CD4-positive, alpha-beta T cell (primary cell): Measurements from ENCODE around the gene POU2F3. TPM values are rescaled to one million over a fixed set of nuclear protein-coding genes. Genes with fewer than 3 reads are reported as not detected.

Experiments used
- ATAC-seq: fragments of 200-7000 bp; cut with Tn5 transposase; one replicate; pipeline ENCODE4 v1.10.0; 2022; ENCODE audit warnings: mild to moderate bottlenecking; ENCODE audit not compliant: poor library complexity
- CTCF ChIA-PET: fragments of 350-600 bp; sonication (Branson Sonifier 250); formaldehyde crosslinking; loops from one replicate; lab custom pipeline; 2021; ENCODE audit warnings: antibody characterized with exemption, inconsistent platforms; lab: Charles Lee
- POLR2A ChIA-PET: fragments of 350-600 bp; sonication (Branson Sonifier 250); formaldehyde crosslinking; loops from one replicate; lab custom pipeline; 2021; ENCODE audit warnings: antibody characterized with exemption, inconsistent platforms; lab: Charles Lee
- DNase-seq, 14 experiments: peaks; one replicate each; pipeline ENCODE4 v3.0.0-alpha.2; 2013 to 2020; ENCODE audit warnings: mixed read lengths in 2 of 14
- H3K27ac ChIP-seq, 2 donors: one replicate each; pipeline versions ENCODE4 v1.5.1 to v1.7.0; 2013; ENCODE audit warnings: low read length in 2 of 2, low read depth in 1 of 2, mild to moderate bottlenecking in 1 of 2
- H3K27me3 ChIP-seq, 2 experiments: 1 replicate in 1 of 2; 2 replicates in 1 of 2; pipeline versions ENCODE4 v1.6.1 to v1.7.0; 2013; ENCODE audit warnings: low read length in 2 of 2, control low read depth in 1 of 2, mild to moderate bottlenecking in 1 of 2, moderate library complexity in 1 of 2; ENCODE audit not compliant: insufficient read depth in 2 of 2, control insufficient read depth in 1 of 2
- H3K36me3 ChIP-seq: one replicate; pipeline ENCODE4 v1.6.1; 2013; ENCODE audit warnings: low read length, control low read depth; ENCODE audit not compliant: insufficient read depth
- H3K4me1 ChIP-seq: one replicate; pipeline ENCODE4 v1.6.1; 2013; ENCODE audit warnings: low read length, control low read depth; ENCODE audit not compliant: insufficient read depth
- H3K4me3 ChIP-seq: one replicate; pipeline ENCODE4 v1.5.1; 2013; ENCODE audit warnings: mild to moderate bottlenecking, low read length, moderate library complexity
- H3K9me3 ChIP-seq, 2 experiments: 1 replicate in 1 of 2; 2 replicates in 1 of 2; pipeline versions ENCODE4 v1.6.1 to v1.7.0; 2013; ENCODE audit warnings: low read length in 2 of 2, mild to moderate bottlenecking in 2 of 2, control low read depth in 1 of 2, moderate library complexity in 1 of 2; ENCODE audit not compliant: control insufficient read depth in 1 of 2, insufficient read depth in 1 of 2
- H3K27ac Mint-ChIP-seq: one replicate; pipeline ENCODE4 v1.8.0; 2020; ENCODE audit warnings: mixed read lengths
- H3K27me3 Mint-ChIP-seq: one replicate; pipeline ENCODE4 v1.8.0; 2021; ENCODE audit warnings: mixed read lengths
- H3K36me3 Mint-ChIP-seq: one replicate; pipeline ENCODE4 v1.8.0; 2021; ENCODE audit warnings: low read depth, mixed read lengths
- H3K4me1 Mint-ChIP-seq: one replicate; pipeline ENCODE4 v1.8.0; 2021; ENCODE audit warnings: low read depth, mixed read lengths
- H3K4me3 Mint-ChIP-seq: one replicate; pipeline ENCODE4 v1.8.0; 2020; ENCODE audit warnings: mild to moderate bottlenecking, mixed read lengths
- H3K9me3 Mint-ChIP-seq: one replicate; pipeline ENCODE4 v1.8.0; 2020; ENCODE audit warnings: mixed read lengths
- intact Hi-C, 2 experiments: fragments of 100-400 bp; cut with DNase I in 1 of 2; cut with micrococcal nuclease in 1 of 2; formaldehyde crosslinking; loops; one replicate each; pipeline versions ENCODE4 v1.15.1 to v1.9.0; 2023 to 2025; cut with DNase I, micrococcal nuclease
- total RNA-seq, 174 experiments: library from RNA in 2 of 174; stranded (reverse) in 2 of 174; gene quantifications; one replicate each; pipeline ENCODE4 v1.2.3 and lab custom pipeline; 2021 to 2026
- TF ChIP-seq, protein P1 (sequence below): fragments of 200-600 bp; IDR thresholded peaks from one replicate; pipeline ENCODE4 v1.8.0; 2022; ENCODE audit warnings: antibody characterized with exemption, mild to moderate bottlenecking

The POU2F3 gene
- total RNA-seq, 2 experiments from 2014 or later: not detected

DNA sequence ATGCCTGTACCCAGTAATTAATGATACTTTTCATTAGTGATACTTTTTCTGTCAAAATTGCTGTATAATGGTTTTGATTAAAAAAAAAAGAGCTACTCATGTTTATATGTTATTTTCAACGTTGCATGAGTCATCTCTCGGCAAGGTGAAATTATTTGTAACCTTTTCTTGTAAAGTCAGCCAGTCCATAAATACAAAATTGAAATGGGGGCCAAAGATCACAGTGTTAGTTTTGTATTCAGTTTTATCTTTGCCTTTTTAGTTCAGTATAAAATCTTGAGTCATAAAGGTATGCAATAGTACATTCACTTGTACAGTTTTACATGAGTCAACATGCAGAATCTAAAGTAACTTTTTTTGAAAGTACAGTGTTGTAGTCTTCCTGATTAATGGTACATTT lies 100.6 kb downstream of the POU2F3 start:
- no peak overlapping the region for H3K27ac Mint-ChIP-seq
- H3K36me3 ChIP-seq: no peaks in the 10 kb centered on the region
- no peak overlapping the region for H3K27ac ChIP-seq
- no peaks in the 10 kb centered on the region for H3K9me3 Mint-ChIP-seq
- no peak overlapping the region for H3K4me3 Mint-ChIP-seq
- intact Hi-C loops: no loop called here
- TF ChIP-seq, protein P1, sequence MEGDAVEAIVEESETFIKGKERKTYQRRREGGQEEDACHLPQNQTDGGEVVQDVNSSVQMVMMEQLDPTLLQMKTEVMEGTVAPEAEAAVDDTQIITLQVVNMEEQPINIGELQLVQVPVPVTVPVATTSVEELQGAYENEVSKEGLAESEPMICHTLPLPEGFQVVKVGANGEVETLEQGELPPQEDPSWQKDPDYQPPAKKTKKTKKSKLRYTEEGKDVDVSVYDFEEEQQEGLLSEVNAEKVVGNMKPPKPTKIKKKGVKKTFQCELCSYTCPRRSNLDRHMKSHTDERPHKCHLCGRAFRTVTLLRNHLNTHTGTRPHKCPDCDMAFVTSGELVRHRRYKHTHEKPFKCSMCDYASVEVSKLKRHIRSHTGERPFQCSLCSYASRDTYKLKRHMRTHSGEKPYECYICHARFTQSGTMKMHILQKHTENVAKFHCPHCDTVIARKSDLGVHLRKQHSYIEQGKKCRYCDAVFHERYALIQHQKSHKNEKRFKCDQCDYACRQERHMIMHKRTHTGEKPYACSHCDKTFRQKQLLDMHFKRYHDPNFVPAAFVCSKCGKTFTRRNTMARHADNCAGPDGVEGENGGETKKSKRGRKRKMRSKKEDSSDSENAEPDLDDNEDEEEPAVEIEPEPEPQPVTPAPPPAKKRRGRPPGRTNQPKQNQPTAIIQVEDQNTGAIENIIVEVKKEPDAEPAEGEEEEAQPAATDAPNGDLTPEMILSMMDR: no peak
- peaks cover 41% of the 10 kb centered on the region for H3K4me1 Mint-ChIP-seq
- ATAC-seq: no peak
- no peak for DNase-seq
- ChIA-PET CTCF (no interaction called here), POLR2A (no interaction called here)
- H3K4me1 ChIP-seq: peaks cover 39% of the 10 kb centered on the region
- H3K27me3 Mint-ChIP-seq: peaks cover 71% of the 10 kb centered on the region
- H3K9me3 ChIP-seq: peaks cover 4 to 9% of the 10 kb centered on the region in 2 experiments
- peaks cover 35 to 70% of the 10 kb centered on the region in 2 experiments for H3K27me3 ChIP-seq
- peaks cover 3% of the 10 kb centered on the region for H3K36me3 Mint-ChIP-seq
- H3K4me3 ChIP-seq: no peak overlapping the region

DNA sequence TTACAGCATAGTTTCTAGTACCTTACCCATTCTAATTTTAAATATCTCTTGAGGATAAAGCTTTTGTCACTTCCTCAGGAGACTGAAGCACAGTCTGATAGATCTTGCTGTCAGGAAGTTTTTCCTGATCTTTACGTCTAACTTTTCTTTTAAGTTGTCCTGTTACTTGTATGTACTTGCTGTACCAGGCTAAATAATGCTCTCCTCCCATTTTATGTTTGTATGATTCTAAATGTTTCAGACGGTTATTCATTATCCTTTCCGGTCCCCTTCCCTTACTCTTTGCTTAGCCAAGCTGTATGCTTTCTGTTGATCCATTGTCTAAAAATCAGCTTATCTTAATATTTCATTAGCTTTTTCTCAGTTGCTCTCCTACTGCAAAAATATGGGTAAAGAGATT lies 102.3 kb downstream of the POU2F3 start:
- peaks cover 41% of the 10 kb centered on the region for H3K4me1 Mint-ChIP-seq
- intact Hi-C loops: no loop called here
- H3K27me3 Mint-ChIP-seq: peaks cover 79% of the 10 kb centered on the region
- no peaks in the 10 kb centered on the region for H3K9me3 Mint-ChIP-seq
- TF ChIP-seq, protein P1: no peak
- ATAC-seq (no peak), DNase-seq (no peak)
- Histone ChIP-seq H3K27ac (no peak overlapping the region), H3K27me3 (peaks cover 30 to 81% of the 10 kb centered on the region in 2 experiments), H3K4me1 (peaks cover 27% of the 10 kb centered on the region), H3K9me3 (peaks cover 0 to 9% of the 10 kb centered on the region in 2 experiments), H3K36me3 (no peaks in the 10 kb centered on the region), H3K4me3 (no peak overlapping the region)
- CTCF ChIA-PET: interaction anchor here (1.1 kb wide), 1 partner anchor 343 kb away, joined by 3 read pairs; no protein-coding TSS in a partner anchor
- H3K36me3 Mint-ChIP-seq: peaks cover 3% of the 10 kb centered on the region
- H3K4me3 Mint-ChIP-seq: no peak overlapping the region
- POLR2A ChIA-PET: no interaction called here
- no peak overlapping the region for H3K27ac Mint-ChIP-seq

DNA sequence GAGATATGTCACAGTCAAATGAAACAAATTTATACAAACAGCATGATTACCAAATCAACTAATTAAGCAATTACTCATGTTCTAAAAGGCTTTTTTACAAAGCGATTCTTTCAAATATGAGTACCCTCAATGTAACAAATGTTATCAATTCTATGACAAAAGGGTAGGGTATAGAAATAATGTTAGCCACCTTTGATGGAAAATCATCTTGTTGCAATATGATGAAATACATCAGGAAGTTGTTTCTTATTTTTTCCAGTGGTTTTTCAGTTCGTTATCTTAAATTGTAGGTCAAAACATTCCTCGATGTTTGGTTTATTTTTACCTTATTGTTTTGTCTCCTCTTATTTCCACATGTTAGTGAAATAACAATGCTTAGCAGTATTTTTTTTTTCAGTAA lies 102.7 kb downstream of the POU2F3 start:
- Histone ChIP-seq H3K27me3 (peaks cover 26 to 81% of the 10 kb centered on the region in 2 experiments), H3K36me3 (no peaks in the 10 kb centered on the region), H3K9me3 (peaks cover 0 to 9% of the 10 kb centered on the region in 2 experiments), H3K27ac (no peak overlapping the region), H3K4me3 (no peak overlapping the region), H3K4me1 (peaks cover 24% of the 10 kb centered on the region)
- peaks cover 79% of the 10 kb centered on the region for H3K27me3 Mint-ChIP-seq
- H3K4me1 Mint-ChIP-seq: peaks cover 37% of the 10 kb centered on the region
- ChIA-PET CTCF (no interaction called here), POLR2A (no interaction called here)
- no peak overlapping the region for H3K4me3 Mint-ChIP-seq
- TF ChIP-seq, protein P1: no peak
- peaks cover 3% of the 10 kb centered on the region for H3K36me3 Mint-ChIP-seq
- intact Hi-C loops: no loop called here
- DNase-seq: no peak
- no peak for ATAC-seq
- no peaks in the 10 kb centered on the region for H3K9me3 Mint-ChIP-seq
- H3K27ac Mint-ChIP-seq: no peak overlapping the region
